GM18502 (cell line): Measurements from ENCODE around the gene CACNA2D3.
"Not testable (repeated sequence)": the region's sequence is repeated elsewhere in the genome, so short reads cannot be mapped to it uniquely, and the experiment has no call there.

Experiments
- ATAC-seq: cut with Tn5 transposase; IDR thresholded peaks from one replicate; pipeline ENCODE4 v1.9.1; 2021; ENCODE audit warnings: mild to moderate bottlenecking; ENCODE audit not compliant: unreplicated experiment, poor library complexity

CACNA2D3 gene

GRCh38 chr3:55065331-55065730 lies 943.0 kb downstream of the CACNA2D3 start:
- no peak for ATAC-seq

DNA sequence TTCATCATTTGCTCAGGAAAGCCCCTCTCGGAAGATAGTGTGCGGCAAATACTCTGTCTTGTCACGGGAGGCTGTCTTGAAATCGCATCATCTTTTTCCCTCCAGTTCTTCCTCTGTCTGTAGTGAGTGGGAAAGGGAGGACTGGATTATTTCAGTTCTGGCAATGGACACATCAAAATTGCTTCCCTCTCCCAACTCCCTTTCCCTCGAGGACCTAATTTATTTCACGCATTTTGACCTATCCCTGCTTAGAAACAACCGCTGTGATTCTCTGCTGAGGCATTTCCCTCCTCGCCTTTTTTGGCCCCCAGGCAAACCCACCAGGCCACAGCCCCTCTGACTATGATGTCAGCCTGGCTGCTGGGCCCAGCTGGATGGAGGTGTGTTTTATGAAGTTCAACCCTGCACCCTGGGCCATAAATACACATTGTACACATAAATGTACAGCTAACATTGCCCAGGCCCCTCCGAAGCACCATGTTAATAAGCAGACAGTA lies 944.2 kb downstream of the CACNA2D3 start:
- ATAC-seq, result no peak

GRCh38 chr3:55069950-55070349 lies 947.6 kb downstream of the CACNA2D3 start:
- no peak for ATAC-seq

DNA sequence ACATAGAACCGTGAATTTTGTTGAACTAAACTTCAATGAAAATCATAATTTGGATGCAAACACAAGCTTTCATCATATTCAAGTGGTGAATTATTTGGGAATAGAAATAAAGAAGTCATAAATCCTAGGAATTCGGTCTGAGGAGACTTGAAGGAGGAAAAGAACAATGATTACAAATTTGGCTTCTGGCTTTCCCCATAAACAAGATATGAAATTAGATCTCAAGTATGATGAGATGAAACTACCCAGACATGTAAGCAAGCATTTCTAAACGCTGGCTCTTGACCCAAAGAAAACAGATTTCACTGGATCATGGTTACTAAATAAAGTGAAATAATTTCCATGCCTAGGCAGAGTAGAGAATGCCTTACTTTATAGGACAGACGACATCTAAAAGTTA lies 952.4 kb downstream of the CACNA2D3 start:
- no peak for ATAC-seq

DNA sequence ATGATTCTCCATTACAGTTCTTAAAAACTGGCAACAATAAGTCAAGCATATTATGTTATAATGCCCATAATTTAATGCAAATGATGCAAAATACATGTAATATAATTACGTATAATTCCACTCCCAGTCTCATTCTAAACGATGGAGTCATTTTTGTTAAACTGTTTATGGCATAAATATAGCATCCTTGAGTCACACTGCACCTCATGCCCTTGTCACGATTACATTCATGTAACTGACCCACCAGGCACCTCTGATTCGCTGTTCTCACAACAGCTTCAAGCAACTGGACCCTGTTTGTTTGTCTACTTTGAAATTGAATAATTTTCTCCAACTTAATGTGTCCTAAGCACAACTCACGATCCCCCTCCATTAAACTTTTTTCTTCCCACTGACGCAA lies 953.5 kb downstream of the CACNA2D3 start:
- ATAC-seq, result no peak

- ATAC-seq, result no peak
These were observed 955.4 kb downstream of the CACNA2D3 start for GRCh38 chr3:55077726-55078125.

DNA sequence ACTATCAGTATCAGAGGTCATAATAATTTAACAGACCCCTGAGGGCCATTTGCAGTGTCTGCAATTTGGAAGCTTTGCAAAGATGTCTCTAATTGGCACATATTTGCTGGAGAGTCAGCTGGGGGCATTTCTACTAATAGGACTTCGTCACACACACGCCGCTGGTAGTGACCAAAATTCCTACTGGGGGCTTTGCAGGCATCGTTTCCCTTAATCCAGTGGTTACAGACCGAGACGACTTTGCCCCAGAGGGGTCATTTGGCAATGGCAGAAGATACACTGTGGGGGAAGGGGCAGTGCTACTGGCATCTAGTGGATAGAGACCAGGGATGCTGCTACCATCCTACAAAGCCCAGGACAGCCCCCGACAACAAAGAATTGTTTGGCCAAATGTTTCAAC lies 956.5 kb downstream of the CACNA2D3 start:
- ATAC-seq, result no peak

DNA sequence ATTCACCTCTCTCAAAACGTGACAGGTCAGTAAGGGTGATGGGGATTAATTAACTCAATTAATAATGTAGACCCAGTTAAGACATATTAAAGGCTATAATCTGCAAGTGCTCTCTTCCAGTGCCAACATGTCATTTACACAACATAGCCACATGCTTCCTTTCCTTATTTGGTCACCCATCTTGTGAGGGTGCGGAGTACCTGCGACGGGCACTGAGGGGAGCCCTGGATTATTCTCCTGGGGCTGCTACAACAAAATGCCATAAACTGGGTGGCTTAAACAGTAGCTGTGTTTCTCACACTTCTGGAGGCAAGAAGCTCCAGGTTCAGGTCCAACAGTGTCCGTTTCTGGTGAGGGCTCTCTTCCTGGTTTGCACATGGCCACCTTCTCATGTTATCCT lies 962.9 kb downstream of the CACNA2D3 start:
- ATAC-seq, result no peak

DNA sequence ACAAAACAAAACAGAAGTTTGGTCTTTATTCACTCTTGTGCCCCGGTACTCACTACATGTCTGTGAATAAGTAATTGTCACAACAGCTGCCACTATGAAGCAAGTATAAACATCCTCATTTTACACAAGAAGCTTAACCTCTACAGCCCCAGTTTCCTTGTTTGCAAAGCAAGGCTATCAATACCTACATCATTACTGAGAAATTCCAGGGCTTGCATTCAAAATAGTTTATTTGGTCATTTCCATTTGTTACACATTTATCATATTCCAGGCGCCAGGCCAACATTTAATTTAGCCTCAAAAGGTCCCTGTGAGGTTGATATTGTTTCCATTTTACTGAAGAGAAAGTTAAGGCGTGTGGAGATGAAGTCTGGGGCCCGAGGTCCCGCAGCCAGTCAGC lies 966.9 kb downstream of the CACNA2D3 start:
- ATAC-seq, result no peak

DNA sequence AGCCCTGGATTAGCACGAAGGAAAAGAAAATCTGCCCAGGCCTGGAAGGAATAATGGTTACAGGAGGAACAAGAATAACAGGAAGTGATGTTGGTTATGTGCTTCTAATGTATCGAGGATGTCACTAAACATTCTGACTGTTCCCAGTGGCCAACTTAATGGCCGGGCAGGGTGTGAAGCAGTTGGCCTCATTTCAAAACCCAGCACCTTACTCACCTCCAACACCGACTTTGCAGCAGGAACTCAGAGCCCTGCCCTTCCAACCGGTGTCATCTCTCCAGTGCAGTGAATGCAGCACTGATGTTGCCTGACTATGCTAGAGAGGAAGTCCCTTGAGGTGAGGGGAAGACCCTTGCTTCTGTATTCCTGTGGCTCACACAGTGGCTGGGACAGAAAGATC lies 967.9 kb downstream of the CACNA2D3 start:
- ATAC-seq, result no peak

GRCh38 chr3:55090746-55091145 lies 968.4 kb downstream of the CACNA2D3 start:
- no peak for ATAC-seq

GRCh38 chr3:55091381-55092225 lies 969.3 kb downstream of the CACNA2D3 start:
- no peak for ATAC-seq

GRCh38 chr3:55094676-55095075 lies 972.3 kb downstream of the CACNA2D3 start:
- no peak for ATAC-seq

GRCh38 chr3:55097441-55097840 lies 975.1 kb downstream of the CACNA2D3 start:
- ATAC-seq, result no peak

GRCh38 chr3:55105647-55106046 lies 983.3 kb downstream of the CACNA2D3 start:
- no peak for ATAC-seq

GRCh38 chr3:55107187-55107586 lies 984.8 kb downstream of the CACNA2D3 start:
- no peak for ATAC-seq

DNA sequence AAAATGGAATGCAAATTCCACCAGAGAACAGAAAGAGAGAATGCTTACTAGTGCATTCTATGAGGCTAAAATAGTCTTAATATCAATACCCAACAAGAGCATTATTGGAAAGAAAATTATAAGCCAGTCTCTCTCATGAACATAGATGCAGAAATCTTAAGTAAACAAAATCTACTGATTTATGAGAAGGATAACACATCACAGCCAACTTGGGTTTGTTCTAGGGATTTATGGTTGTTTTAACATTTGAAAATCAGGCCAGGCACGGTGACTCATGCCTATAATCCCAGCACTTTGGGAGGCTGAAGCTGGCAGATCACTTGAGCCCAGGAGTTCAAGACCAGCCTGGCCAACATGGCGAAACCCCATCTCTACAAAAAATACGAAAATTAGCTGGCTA lies 989.6 kb downstream of the CACNA2D3 start:
- not testable (repeated sequence) for ATAC-seq

GRCh38 chr3:55118451-55118850 lies 996.1 kb downstream of the CACNA2D3 start:
- ATAC-seq, result no peak

GRCh38 chr3:55119268-55119667 lies 996.9 kb downstream of the CACNA2D3 start:
- ATAC-seq, result no peak

- no peak for ATAC-seq
These were observed 1000.0 kb downstream of the CACNA2D3 start for GRCh38 chr3:55122312-55122711.
